Astrocyte (in vitro differentiated cells and primary cell): ENCODE data around the gene COL5A1. TPM values are rescaled to one million over a fixed set of nuclear protein-coding genes. Genes with fewer than 3 reads are reported as not detected.

Experiments used
- DNase-seq: peaks from one replicate; pipeline ENCODE4 v3.0.0-alpha.2; 2010; ENCODE audit warnings: low read depth
- FAIRE-seq: peaks from 2 replicates; lab custom pipeline; 2011; peaks lifted over from hg19 to GRCh38; lab: Jason Lieb, UNC
- H2AFZ ChIP-seq: 2 replicates; pipeline ENCODE4 v1.6.0; 2012; ENCODE audit warnings: low read depth, low read length, inconsistent platforms
- H3K27ac ChIP-seq: 2 replicates; pipeline ENCODE4 v1.5.1; 2011; ENCODE audit warnings: low read depth, low read length, inconsistent platforms
- H3K27me3 ChIP-seq: 2 replicates; pipeline ENCODE4 v1.6.0; 2011; ENCODE audit warnings: low read length, inconsistent platforms; ENCODE audit not compliant: insufficient read depth
- H3K36me3 ChIP-seq: 2 replicates; pipeline ENCODE4 v1.5.1; 2011; ENCODE audit warnings: low read length, inconsistent platforms; ENCODE audit not compliant: insufficient read depth
- H3K4me1 ChIP-seq: 2 replicates; pipeline ENCODE4 v1.5.1; 2011; ENCODE audit warnings: low read length, inconsistent platforms; ENCODE audit not compliant: insufficient read depth
- H3K4me2 ChIP-seq: 2 replicates; pipeline ENCODE4 v1.6.0; 2012; ENCODE audit warnings: low read length, inconsistent platforms
- H3K4me3 ChIP-seq: 2 replicates; pipeline ENCODE4 v1.5.1; 2011; ENCODE audit warnings: low read depth, mild to moderate bottlenecking, low read length, inconsistent platforms; ENCODE audit not compliant: insufficient read depth
- H3K79me2 ChIP-seq: 2 replicates; pipeline ENCODE4 v1.6.0; 2012; ENCODE audit warnings: mild to moderate bottlenecking, low read length, inconsistent platforms; ENCODE audit not compliant: insufficient read depth
- H3K9ac ChIP-seq: 2 replicates; pipeline ENCODE4 v1.6.0; 2012; ENCODE audit warnings: mild to moderate bottlenecking, low read length, inconsistent platforms
- H3K9me3 ChIP-seq: 2 replicates; pipeline ENCODE4 v1.5.1; 2012; ENCODE audit warnings: low read depth, mild to moderate bottlenecking, low read length, inconsistent platforms; ENCODE audit not compliant: insufficient read depth
- H4K20me1 ChIP-seq: 2 replicates; pipeline ENCODE4 v1.6.0; 2012; ENCODE audit warnings: low read length, inconsistent platforms; ENCODE audit not compliant: insufficient read depth
- H3K27ac Mint-ChIP-seq: one replicate; pipeline ENCODE4 v1.8.0; 2021; ENCODE audit warnings: mild to moderate bottlenecking, mixed read lengths; ENCODE audit not compliant: unreplicated experiment
- H3K27me3 Mint-ChIP-seq: one replicate; pipeline ENCODE4 v1.8.0; 2021; ENCODE audit warnings: low read depth, mixed read lengths; ENCODE audit not compliant: unreplicated experiment
- H3K36me3 Mint-ChIP-seq: one replicate; pipeline ENCODE4 v1.8.0; 2021; ENCODE audit warnings: low read depth, mixed read lengths; ENCODE audit not compliant: unreplicated experiment
- H3K4me1 Mint-ChIP-seq: one replicate; pipeline ENCODE4 v1.8.0; 2021; ENCODE audit warnings: low read depth, mixed read lengths; ENCODE audit not compliant: unreplicated experiment
- H3K4me3 Mint-ChIP-seq: one replicate; pipeline ENCODE4 v1.8.0; 2021; ENCODE audit warnings: mild to moderate bottlenecking, moderate library complexity, mixed read lengths; ENCODE audit not compliant: unreplicated experiment
- H3K9me3 Mint-ChIP-seq: one replicate; pipeline ENCODE4 v1.8.0; 2021; ENCODE audit warnings: mild to moderate bottlenecking, mixed read lengths; ENCODE audit not compliant: unreplicated experiment
- CTCF ChIP-seq: IDR thresholded peaks from 2 replicates; pipeline ENCODE4 v1.5.1; 2011; ENCODE audit warnings: low read depth, mild to moderate bottlenecking, inconsistent platforms, low read length, moderate library complexity; ENCODE audit not compliant: insufficient read depth
- EZH2 ChIP-seq: IDR thresholded peaks from 2 replicates; pipeline ENCODE4 v1.6.1; 2012; ENCODE audit warnings: mild to moderate bottlenecking, low read length, inconsistent platforms; ENCODE audit not compliant: insufficient read depth
- total RNA-seq: library from RNA; stranded (reverse); gene quantifications from 2 replicates; pipeline ENCODE4 v1.2.1, GENCODE V29; 2021

Gene COL5A1
- total RNA-seq, 1 donor from 2014 or later, result 1,055 TPM

GRCh38 chr9:134860510-134860909 is 218.9 kb downstream of the COL5A1 start:
- Mint-ChIP-seq H3K27me3 (peaks cover 4% of the 10 kb centered on the region), H3K9me3 (peaks cover 11% of the 10 kb centered on the region), H3K4me1 (peaks cover 3% of the 10 kb centered on the region), H3K4me3 (no peak overlapping the region), H3K36me3 (peaks cover 2% of the 10 kb centered on the region), H3K27ac (no peak overlapping the region)
- Histone ChIP-seq H3K9me3 (peaks cover 2% of the 10 kb centered on the region), H3K36me3 (no peaks in the 10 kb centered on the region), H3K79me2 (no peaks in the 10 kb centered on the region), H3K9ac (no peak overlapping the region), H3K27ac (no peak overlapping the region), H3K4me2 (no peak overlapping the region), H4K20me1 (peaks cover 6% of the 10 kb centered on the region), H3K27me3 (no peaks in the 10 kb centered on the region), H2AFZ (no peak overlapping the region), H3K4me3 (no peak overlapping the region), H3K4me1 (peaks cover 8% of the 10 kb centered on the region)
- DNase-seq (no peak), FAIRE-seq (no peak)
- TF ChIP-seq EZH2, result no peak
- no peak for TF ChIP-seq CTCF

- Mint-ChIP-seq H3K4me3 (no peak overlapping the region), H3K36me3 (no peaks in the 10 kb centered on the region), H3K4me1 (peaks cover 3% of the 10 kb centered on the region), H3K27ac (peak overlapping the region; percentile 1), H3K9me3 (peaks cover 7% of the 10 kb centered on the region), H3K27me3 (peaks cover 4% of the 10 kb centered on the region)
- H3K79me2 ChIP-seq, result no peaks in the 10 kb centered on the region
- peaks cover 6% of the 10 kb centered on the region for H4K20me1 ChIP-seq
- H3K9ac ChIP-seq, result no peak overlapping the region
- no peak for FAIRE-seq
- peaks cover 2% of the 10 kb centered on the region for H3K9me3 ChIP-seq
- no peak overlapping the region for H3K27ac ChIP-seq
- no peak overlapping the region for H2AFZ ChIP-seq
- DNase-seq, result no peak
- peaks cover 8% of the 10 kb centered on the region for H3K4me1 ChIP-seq
- no peaks in the 10 kb centered on the region for H3K36me3 ChIP-seq
- no peak overlapping the region for H3K4me2 ChIP-seq
- H3K4me3 ChIP-seq, result no peak overlapping the region
- TF ChIP-seq EZH2 (no peak), CTCF (no peak)
- H3K27me3 ChIP-seq, result no peaks in the 10 kb centered on the region
These were observed 220.2 kb downstream of the COL5A1 start for GRCh38 chr9:134861595-134862334.

GRCh38 chr9:134863306-134863902 is 221.8 kb downstream of the COL5A1 start:
- Histone ChIP-seq H3K9ac (no peak overlapping the region), H3K36me3 (no peaks in the 10 kb centered on the region), H3K9me3 (no peaks in the 10 kb centered on the region), H3K79me2 (no peaks in the 10 kb centered on the region), H3K4me2 (no peak overlapping the region), H3K27me3 (no peaks in the 10 kb centered on the region), H2AFZ (no peak overlapping the region), H3K27ac (no peak overlapping the region), H4K20me1 (peaks cover under 1% of the 10 kb centered on the region), H3K4me3 (no peak overlapping the region), H3K4me1 (peaks cover 3% of the 10 kb centered on the region)
- Mint-ChIP-seq H3K4me3 (no peak overlapping the region), H3K4me1 (no peaks in the 10 kb centered on the region), H3K27me3 (peaks cover 4% of the 10 kb centered on the region), H3K9me3 (peaks cover 5% of the 10 kb centered on the region), H3K36me3 (no peaks in the 10 kb centered on the region), H3K27ac (no peak overlapping the region)
- no peak for DNase-seq
- no peak for FAIRE-seq
- TF ChIP-seq CTCF, result no peak
- TF ChIP-seq EZH2, result no peak
